CD4-positive, alpha-beta memory T cell (primary cell): ENCODE measurements around the gene NT5C2. TPM values are rescaled to one million over a fixed set of nuclear protein-coding genes. Genes with fewer than 3 reads are reported as not detected.
A peak's percentile ranks its signal among the peaks of the same experiment; 100 is the strongest.

Source experiments
- CTCF ChIA-PET: fragments of 350-600 bp; sonication (Branson Sonifier 250); formaldehyde crosslinking; loops from one replicate; lab custom pipeline; 2021; ENCODE audit warnings: inconsistent platforms; ENCODE audit not compliant: partially characterized antibody; lab: Charles Lee
- POLR2A ChIA-PET: fragments of 350-600 bp; sonication (Branson Sonifier 250); formaldehyde crosslinking; loops from one replicate; lab custom pipeline; 2021; ENCODE audit not compliant: partially characterized antibody; lab: Charles Lee
- DNase-seq, 5 donors: peaks; one replicate each; pipeline versions ENCODE4 v3.0.0 to v3.0.0-alpha.2; 2020 to 2022; ENCODE audit warnings: mixed read lengths in 1 of 5
- H3K27ac ChIP-seq: one replicate; pipeline ENCODE4 v1.7.0; 2013; ENCODE audit warnings: low read depth, low read length
- H3K27me3 ChIP-seq: 2 replicates; pipeline ENCODE4 v1.7.0; 2013; ENCODE audit warnings: mild to moderate bottlenecking, low read length, moderate library complexity; ENCODE audit not compliant: insufficient read depth
- H3K36me3 ChIP-seq: 2 replicates; pipeline ENCODE4 v1.7.0; 2013; ENCODE audit warnings: mild to moderate bottlenecking, low read length, moderate library complexity; ENCODE audit not compliant: insufficient read depth
- H3K4me1 ChIP-seq: 2 replicates; pipeline ENCODE4 v1.7.0; 2013; ENCODE audit warnings: mild to moderate bottlenecking, low read length, moderate library complexity; ENCODE audit not compliant: insufficient read depth
- H3K4me3 ChIP-seq, 2 donors: one replicate each; pipeline ENCODE4 v1.7.0; 2013; ENCODE audit warnings: low read length in 2 of 2, mild to moderate bottlenecking in 1 of 2
- H3K9me3 ChIP-seq, 2 donors: one replicate each; pipeline ENCODE4 v1.7.0; 2013; ENCODE audit warnings: low read length in 2 of 2, control low read depth in 1 of 2; ENCODE audit not compliant: control insufficient read depth in 1 of 2
- H3K27ac Mint-ChIP-seq, 7 donors: one replicate each; pipeline ENCODE4 v1.8.0; 2020 to 2021; ENCODE audit warnings: mixed read lengths in 7 of 7, mild to moderate bottlenecking in 6 of 7, inconsistent platforms in 3 of 7, moderate library complexity in 3 of 7
- H3K27me3 Mint-ChIP-seq, 2 donors: one replicate each; pipeline ENCODE4 v1.8.0; 2020 to 2021; ENCODE audit warnings: mixed read lengths in 2 of 2
- H3K36me3 Mint-ChIP-seq, 2 donors: one replicate each; pipeline ENCODE4 v1.8.0; 2020 to 2021; ENCODE audit warnings: mixed read lengths in 2 of 2, inconsistent platforms in 1 of 2, mild to moderate bottlenecking in 1 of 2
- H3K4me1 Mint-ChIP-seq, 4 donors: one replicate each; pipeline ENCODE4 v1.8.0; 2020 to 2021; ENCODE audit warnings: mixed read lengths in 4 of 4, mild to moderate bottlenecking in 1 of 4
- H3K4me3 Mint-ChIP-seq, 8 donors: one replicate each; pipeline ENCODE4 v1.8.0; 2020 to 2021; ENCODE audit warnings: mixed read lengths in 8 of 8, mild to moderate bottlenecking in 7 of 8, moderate library complexity in 6 of 8, inconsistent platforms in 3 of 8
- H3K9me3 Mint-ChIP-seq, 8 donors: one replicate each; pipeline ENCODE4 v1.8.0; 2020 to 2021; ENCODE audit warnings: mixed read lengths in 8 of 8, mild to moderate bottlenecking in 5 of 8, inconsistent platforms in 3 of 8, moderate library complexity in 1 of 8
- intact Hi-C: fragments of 100-400 bp; cut with micrococcal nuclease; formaldehyde crosslinking; loops from one replicate; pipeline ENCODE4 v1.15.1; 2023
- polyA plus RNA-seq, 2 donors: library from polyadenylated mRNA; unstranded; fragments of 300-500 nt; fragmentation: Illumina TruSeq; gene quantifications; one replicate each; pipeline ENCODE4 v1.2.3, GENCODE V29; 2021
- total RNA-seq, 2 experiments: library from RNA; stranded (reverse); gene quantifications; one replicate each; pipeline ENCODE4 v1.2.3, GENCODE V29; 2021

NT5C2 gene
- total and polyA plus RNA-seq, 4 experiments from 2014 or later = 54.3 to 80.4 (median 79.3) TPM

DNA sequence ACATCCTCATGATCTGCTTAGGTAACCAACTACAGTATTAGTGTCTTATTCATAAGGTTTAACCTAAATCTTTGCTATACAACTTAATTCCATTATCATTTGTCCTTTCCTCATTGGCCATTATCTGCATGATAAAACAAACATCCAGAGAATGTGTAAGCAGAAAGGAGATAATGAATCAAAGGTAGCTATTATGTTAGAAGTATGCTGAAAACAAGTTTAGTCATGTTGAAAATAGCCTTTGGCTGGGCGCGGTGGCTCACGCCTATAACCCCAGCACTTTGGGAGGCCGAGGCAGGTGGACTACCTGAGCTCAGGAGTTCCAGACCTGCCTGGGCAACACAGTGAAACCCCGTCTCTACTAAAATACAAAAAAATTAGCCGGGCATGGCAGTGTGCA is 78.2 kb downstream of the NT5C2 start:
- Mint-ChIP-seq H3K9me3 (no peaks in the 10 kb centered on the region), H3K36me3 (peaks cover 0 to 8% of the 10 kb centered on the region in 2 donors), H3K27ac (no peak overlapping the region), H3K4me1 (peaks cover 0 to 8% (median 1%) of the 10 kb centered on the region in 4 donors), H3K27me3 (no peaks in the 10 kb centered on the region), H3K4me3 (no peak overlapping the region)
- intact Hi-C loops = no loop called here
- POLR2A ChIA-PET = no interaction called here
- CTCF ChIA-PET = no interaction called here
- Histone ChIP-seq H3K27me3 (no peaks in the 10 kb centered on the region), H3K36me3 (no peaks in the 10 kb centered on the region), H3K4me1 (no peaks in the 10 kb centered on the region), H3K9me3 (no peaks in the 10 kb centered on the region), H3K4me3 (no peak overlapping the region), H3K27ac (no peak overlapping the region)
- DNase-seq = no peak

- H3K36me3 Mint-ChIP-seq = peaks cover 7 to 12% of the 10 kb centered on the region in 2 donors
- intact Hi-C loops = no loop called here
- CTCF ChIA-PET = interaction anchor here (0.6 kb wide), 1 partner anchor 80 kb away, joined by 5 read pairs; no protein-coding TSS in a partner anchor
- H3K9me3 Mint-ChIP-seq = no peaks in the 10 kb centered on the region
- no peaks in the 10 kb centered on the region for H3K27me3 Mint-ChIP-seq
- H3K4me3 Mint-ChIP-seq = no peak overlapping the region
- no peaks in the 10 kb centered on the region for H3K9me3 ChIP-seq
- POLR2A ChIA-PET = no interaction called here
- DNase-seq = no peak
- H3K36me3 ChIP-seq = no peaks in the 10 kb centered on the region
- H3K4me1 Mint-ChIP-seq = peaks cover 0 to 8% (median 1%) of the 10 kb centered on the region in 4 donors
- no peak overlapping the region for H3K27ac ChIP-seq
- no peak overlapping the region for H3K4me3 ChIP-seq
- no peaks in the 10 kb centered on the region for H3K4me1 ChIP-seq
- H3K27ac Mint-ChIP-seq = no peak overlapping the region
- H3K27me3 ChIP-seq = no peaks in the 10 kb centered on the region
These were observed 80.9 kb downstream of the NT5C2 start for GRCh38 chr10:103111918-103112877.

- CTCF ChIA-PET = interaction anchor here (0.6 kb wide), 2 partner anchors 19 to 79 kb away, joined by 3 to 5 read pairs; no protein-coding TSS in a partner anchor
- H3K9me3 ChIP-seq = no peaks in the 10 kb centered on the region
- H3K9me3 Mint-ChIP-seq = no peaks in the 10 kb centered on the region
- no peaks in the 10 kb centered on the region for H3K36me3 ChIP-seq
- peaks cover 0 to 8% (median 1%) of the 10 kb centered on the region in 4 donors for H3K4me1 Mint-ChIP-seq
- H3K4me3 ChIP-seq = no peak overlapping the region
- H3K27me3 ChIP-seq = no peaks in the 10 kb centered on the region
- intact Hi-C loops = no loop called here
- POLR2A ChIA-PET = interaction anchor here (1.2 kb wide), 1 partner anchor 21 kb away, joined by 3 read pairs; no protein-coding TSS in a partner anchor
- DNase-seq = no peak
- no peaks in the 10 kb centered on the region for H3K27me3 Mint-ChIP-seq
- peaks cover 8 to 20% of the 10 kb centered on the region in 2 donors for H3K36me3 Mint-ChIP-seq
- H3K27ac ChIP-seq = no peak overlapping the region
- H3K27ac Mint-ChIP-seq = peak overlapping the region in 2 of 7 donors; percentile 0 to 19
- H3K4me3 Mint-ChIP-seq = no peak overlapping the region
- no peaks in the 10 kb centered on the region for H3K4me1 ChIP-seq
These were observed 81.8 kb downstream of the NT5C2 start for GRCh38 chr10:103111031-103111917.

- intact Hi-C loops = no loop called here
- no peaks in the 10 kb centered on the region for H3K27me3 Mint-ChIP-seq
- CTCF ChIA-PET = interaction anchor here (0.6 to 1.0 kb wide), 2 partner anchors 8 to 603 kb away, joined by 3 read pairs; no protein-coding TSS in a partner anchor
- peaks cover 14 to 26% of the 10 kb centered on the region in 2 donors for H3K36me3 Mint-ChIP-seq
- no peak for DNase-seq
- Histone ChIP-seq H3K27me3 (no peaks in the 10 kb centered on the region), H3K4me1 (no peaks in the 10 kb centered on the region), H3K4me3 (no peak overlapping the region), H3K36me3 (no peaks in the 10 kb centered on the region), H3K9me3 (no peaks in the 10 kb centered on the region), H3K27ac (no peak overlapping the region)
- no peaks in the 10 kb centered on the region for H3K9me3 Mint-ChIP-seq
- POLR2A ChIA-PET = interaction anchor here (1.2 kb wide), 1 partner anchor 20 kb away, joined by 3 read pairs; no protein-coding TSS in a partner anchor
- no peak overlapping the region for H3K4me3 Mint-ChIP-seq
- no peak overlapping the region for H3K27ac Mint-ChIP-seq
- H3K4me1 Mint-ChIP-seq = peaks cover 0 to 8% (median 1%) of the 10 kb centered on the region in 4 donors
These were observed 82.7 kb downstream of the NT5C2 start for GRCh38 chr10:103110407-103110806.

DNA sequence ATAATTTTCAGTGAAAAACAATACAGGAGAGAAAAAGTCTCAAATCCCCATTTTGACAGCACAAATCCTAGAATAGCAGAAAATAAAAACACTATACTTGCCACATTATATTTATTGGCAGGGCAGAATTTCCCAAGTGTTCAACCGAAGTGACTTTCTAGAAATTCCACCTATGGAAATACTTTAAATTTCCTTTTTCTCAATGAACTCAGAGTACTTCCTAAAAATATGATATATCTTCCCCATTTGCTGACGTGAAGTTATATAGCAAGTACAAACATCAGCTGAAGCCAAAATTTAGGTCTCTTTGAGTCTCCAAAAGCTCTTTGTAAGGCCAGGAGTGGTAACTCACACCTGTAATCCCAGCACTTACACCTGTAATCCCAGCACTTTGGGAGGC is 83.3 kb downstream of the NT5C2 start:
- CTCF ChIA-PET = interaction anchor here (0.6 to 1.0 kb wide), 2 partner anchors 9 to 604 kb away, joined by 3 read pairs; no protein-coding TSS in a partner anchor
- DNase-seq = no peak
- Mint-ChIP-seq H3K4me1 (peaks cover 0 to 8% (median under 1%) of the 10 kb centered on the region in 4 donors), H3K27me3 (no peaks in the 10 kb centered on the region), H3K36me3 (peaks cover 16 to 28% of the 10 kb centered on the region in 2 donors), H3K4me3 (no peak overlapping the region), H3K9me3 (no peaks in the 10 kb centered on the region), H3K27ac (peak overlapping the region in 1 of 7 donors; percentile 7)
- H3K36me3 ChIP-seq = no peaks in the 10 kb centered on the region
- POLR2A ChIA-PET = interaction anchor here (1.2 kb wide), 1 partner anchor 20 kb away, joined by 3 read pairs; no protein-coding TSS in a partner anchor
- no peak overlapping the region for H3K4me3 ChIP-seq
- H3K4me1 ChIP-seq = no peaks in the 10 kb centered on the region
- H3K9me3 ChIP-seq = no peaks in the 10 kb centered on the region
- H3K27me3 ChIP-seq = no peaks in the 10 kb centered on the region
- intact Hi-C loops = no loop called here
- no peak overlapping the region for H3K27ac ChIP-seq

DNA sequence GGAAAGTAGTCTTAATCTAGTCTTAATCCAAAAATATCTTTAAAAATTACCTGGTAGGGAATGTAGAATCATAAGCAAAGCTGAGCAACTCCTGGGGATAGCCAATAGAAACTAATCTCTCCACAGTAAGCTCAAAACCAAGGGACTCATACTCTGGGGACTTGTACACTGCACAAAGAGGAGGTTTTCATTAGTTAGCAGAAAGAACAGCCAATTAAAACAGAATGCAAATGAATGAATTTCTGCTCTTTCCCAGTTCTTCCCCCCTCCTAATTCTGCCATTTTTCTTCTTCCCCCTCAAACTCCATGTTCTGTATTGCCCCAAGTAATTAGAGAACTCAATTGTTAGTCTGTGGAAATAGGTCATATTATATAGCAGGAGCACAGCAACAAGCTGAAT is 86.5 kb downstream of the NT5C2 start:
- Mint-ChIP-seq H3K4me3 (no peak overlapping the region), H3K9me3 (no peaks in the 10 kb centered on the region), H3K27me3 (no peaks in the 10 kb centered on the region), H3K4me1 (peaks cover 0 to 4% (median 0%) of the 10 kb centered on the region in 4 donors), H3K27ac (peak overlapping the region in 4 of 7 donors; percentile 1 to 38 (median 20)), H3K36me3 (peaks cover 22 to 48% of the 10 kb centered on the region in 2 donors)
- intact Hi-C loops = no loop called here
- Histone ChIP-seq H3K36me3 (peaks cover 8% of the 10 kb centered on the region), H3K4me1 (no peaks in the 10 kb centered on the region), H3K27ac (no peak overlapping the region), H3K4me3 (no peak overlapping the region), H3K27me3 (no peaks in the 10 kb centered on the region), H3K9me3 (no peaks in the 10 kb centered on the region)
- DNase-seq = no peak
- POLR2A ChIA-PET = no interaction called here
- CTCF ChIA-PET = no interaction called here
